ENCODE data around the gene BIVM.
"Not testable (repeated sequence)": the region's sequence is repeated elsewhere in the genome, so short reads cannot be mapped to it uniquely, and the experiment has no call there.

BIVM gene, protein sequence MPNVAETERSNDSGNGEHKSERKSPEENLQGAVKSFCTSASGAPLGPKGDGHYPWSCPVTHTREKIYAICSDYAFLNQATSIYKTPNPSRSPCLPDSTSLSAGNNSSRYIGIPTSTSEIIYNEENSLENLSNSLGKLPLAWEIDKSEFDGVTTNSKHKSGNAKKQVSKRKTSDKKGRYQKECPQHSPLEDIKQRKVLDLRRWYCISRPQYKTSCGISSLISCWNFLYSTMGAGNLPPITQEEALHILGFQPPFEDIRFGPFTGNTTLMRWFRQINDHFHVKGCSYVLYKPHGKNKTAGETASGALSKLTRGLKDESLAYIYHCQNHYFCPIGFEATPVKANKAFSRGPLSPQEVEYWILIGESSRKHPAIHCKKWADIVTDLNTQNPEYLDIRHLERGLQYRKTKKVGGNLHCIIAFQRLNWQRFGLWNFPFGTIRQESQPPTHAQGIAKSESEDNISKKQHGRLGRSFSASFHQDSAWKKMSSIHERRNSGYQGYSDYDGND

DNA sequence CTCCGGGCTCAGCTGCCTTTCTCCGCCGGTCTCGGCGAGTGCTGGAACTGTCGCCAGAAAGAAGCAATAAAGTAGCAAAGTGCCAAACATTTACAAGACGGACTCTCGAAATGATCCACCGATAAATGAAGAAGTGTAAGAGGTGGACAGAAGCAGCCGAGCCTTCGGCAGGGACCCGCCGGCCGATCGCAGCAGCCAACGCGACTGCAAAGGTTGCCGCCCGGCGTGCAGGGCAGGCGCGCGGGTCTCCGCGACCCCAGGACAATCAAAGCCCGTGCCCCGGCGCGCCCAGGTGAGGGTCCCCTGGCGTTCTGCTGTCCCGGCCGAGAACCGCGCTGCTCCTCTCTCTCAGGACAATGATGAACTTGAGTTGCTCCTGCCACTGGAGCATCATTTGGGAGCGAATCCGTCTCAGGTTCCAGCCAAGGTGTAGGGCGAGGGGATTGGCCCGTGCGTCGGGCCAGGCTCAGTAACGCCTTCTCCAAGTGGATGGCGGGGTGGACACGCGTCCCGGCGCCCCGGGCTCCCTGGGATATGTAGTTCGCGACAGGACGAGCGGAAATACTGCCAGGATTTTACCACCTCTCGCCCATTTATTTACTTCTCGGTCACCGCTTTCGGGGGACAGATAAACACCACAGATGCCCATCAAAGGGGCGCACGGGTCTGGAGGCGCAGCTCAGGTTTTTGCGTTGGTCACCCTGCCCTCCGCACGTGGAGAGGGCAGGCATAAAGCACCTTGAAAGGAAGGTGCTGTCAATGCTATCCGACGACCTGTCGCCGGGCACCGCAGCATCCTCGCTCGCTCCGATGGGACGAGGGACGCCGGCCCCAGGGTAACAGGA, at the start of gene BIVM, which contains the start of gene POGLUT2:
Gene BIVM, plus strand, starts transcription at position 539 of the 845 bp plus-strand sequence. CDS start 8,149 bp downstream, outside the sequence.
Gene POGLUT2, minus strand, starts transcription at position 396 of the 845 bp plus-strand sequence. Its CDS starts 306 bp downstream, at position 90.
- DNase-seq (ENCODE audit: low read depth in 3 of 3, low spot score in 1 of 3), result peak in 1 of 3 donors; percentile 51

DNA sequence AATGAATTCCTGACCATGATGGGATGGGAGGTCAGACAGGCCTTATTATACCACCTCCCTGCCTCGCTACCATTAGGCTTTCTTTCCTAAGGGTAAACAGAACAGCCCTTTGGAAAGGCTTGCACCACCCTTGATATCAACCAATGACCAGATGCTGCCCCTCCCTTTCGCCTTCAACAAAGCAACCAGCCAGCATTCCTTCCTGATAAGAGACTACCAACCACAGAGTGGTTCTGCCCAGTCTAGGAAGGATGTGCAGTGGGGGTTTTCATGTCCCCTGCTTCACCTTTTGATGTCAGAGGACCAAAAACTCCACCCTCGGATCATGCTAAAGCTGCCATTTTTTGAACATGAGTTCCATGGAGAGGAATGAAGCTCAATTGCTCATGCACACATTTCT, 47.0 kb upstream of the BIVM start:
- no peak for DNase-seq (ENCODE audit: low read depth in 3 of 3, low spot score in 1 of 3)

DNA sequence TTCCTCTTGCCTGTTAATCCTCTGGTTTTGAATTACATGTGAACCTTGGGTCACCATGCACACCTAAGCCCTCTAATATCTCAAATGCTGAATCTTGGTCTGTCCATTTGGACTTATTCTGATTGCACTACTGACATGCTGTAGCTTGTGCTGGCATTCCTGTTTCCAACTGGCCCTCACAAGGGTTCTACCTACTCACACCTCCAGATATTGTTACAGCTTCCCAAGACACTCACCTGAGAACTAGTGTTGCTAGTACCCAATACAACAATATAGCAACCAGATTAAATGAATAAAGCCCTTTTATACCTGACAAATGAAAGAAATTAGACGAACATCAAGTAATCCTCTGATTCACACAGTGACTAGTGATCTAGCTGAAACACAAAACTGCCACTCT, 41.9 kb upstream of the BIVM start:
- DNase-seq (ENCODE audit: low read depth in 3 of 3, low spot score in 1 of 3), result no peak

DNA sequence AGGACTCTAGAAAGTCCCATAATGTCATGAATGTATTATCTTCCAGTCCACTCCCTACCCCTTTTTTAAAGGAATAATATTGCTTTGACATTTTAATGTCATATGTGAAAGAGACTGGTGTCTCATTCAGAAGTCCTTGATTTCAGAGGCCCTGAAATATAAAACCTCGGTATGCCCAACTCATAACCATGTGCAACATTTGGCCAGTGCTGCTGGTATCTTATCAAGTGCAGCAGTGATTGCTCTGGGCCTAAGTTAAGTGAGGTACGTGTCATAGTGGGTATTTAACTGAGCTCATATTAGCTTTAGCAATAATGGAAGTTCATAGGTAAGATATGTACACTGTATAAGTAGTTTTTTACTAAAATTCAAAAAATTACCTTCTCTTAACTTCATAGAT, 40.1 kb upstream of the BIVM start:
- DNase-seq (ENCODE audit: low read depth in 3 of 3, low spot score in 1 of 3), result no peak

DNA sequence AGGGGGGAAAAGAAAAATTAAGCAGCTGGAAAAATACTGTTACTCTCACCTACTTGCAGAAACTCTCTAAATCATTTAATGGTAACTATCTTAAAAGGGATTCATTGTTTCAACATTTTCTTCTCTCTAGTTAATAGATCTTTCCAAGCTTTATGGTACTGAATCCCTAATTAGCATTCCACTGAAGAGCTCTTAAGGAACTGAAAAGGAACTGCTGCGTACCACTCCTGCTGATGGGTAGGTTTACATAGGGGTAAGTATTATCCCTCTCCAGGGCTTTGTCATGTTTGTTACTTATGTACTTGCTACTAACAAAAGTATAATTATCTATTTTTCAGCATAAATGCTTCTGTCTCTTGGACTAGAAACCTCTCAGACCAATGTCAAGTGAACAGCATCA, 37.8 kb upstream of the BIVM start:
- DNase-seq (ENCODE audit: low read depth in 3 of 3, low spot score in 1 of 3), result no peak

DNA sequence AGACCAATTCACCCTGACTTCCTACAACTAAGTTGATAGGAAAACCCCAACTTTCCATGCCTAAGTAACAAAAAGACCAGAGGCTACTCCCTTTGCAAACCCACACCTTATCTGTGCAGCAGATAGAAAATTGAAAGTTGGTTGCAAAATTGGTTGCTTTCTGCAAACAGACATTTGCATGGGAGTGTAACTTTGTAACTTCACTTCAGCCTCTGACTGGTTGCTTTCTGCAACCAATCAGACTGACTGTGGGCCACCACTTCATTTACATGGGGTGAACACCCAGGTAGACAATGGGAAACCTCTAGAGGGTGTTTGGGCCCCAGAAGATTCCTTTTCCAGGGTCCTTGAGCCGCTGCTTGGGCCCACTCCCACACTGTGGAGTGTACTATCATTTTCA, 35.2 kb upstream of the BIVM start:
- DNase-seq (ENCODE audit: low read depth in 3 of 3, low spot score in 1 of 3), result no peak

DNA sequence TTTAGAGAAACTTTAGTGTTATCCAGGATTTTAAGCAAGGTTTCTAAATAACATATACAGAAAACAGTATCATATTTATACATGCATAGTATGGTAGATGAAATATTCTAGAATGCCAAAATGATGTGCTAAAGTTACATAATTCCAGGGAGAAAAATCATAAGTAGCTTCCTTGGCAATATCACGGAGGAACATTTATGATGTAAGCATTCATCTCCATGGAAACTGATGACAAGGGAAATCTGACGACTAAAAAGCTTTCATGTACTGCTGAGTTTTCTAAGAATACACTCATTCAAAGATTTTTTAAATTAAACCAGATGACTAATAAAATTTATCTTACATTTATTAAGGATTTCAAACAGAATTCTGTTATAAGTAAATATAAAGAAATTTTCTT, 30.0 kb upstream of the BIVM start:
- DNase-seq (ENCODE audit: low read depth in 3 of 3, low spot score in 1 of 3), result no peak

DNA sequence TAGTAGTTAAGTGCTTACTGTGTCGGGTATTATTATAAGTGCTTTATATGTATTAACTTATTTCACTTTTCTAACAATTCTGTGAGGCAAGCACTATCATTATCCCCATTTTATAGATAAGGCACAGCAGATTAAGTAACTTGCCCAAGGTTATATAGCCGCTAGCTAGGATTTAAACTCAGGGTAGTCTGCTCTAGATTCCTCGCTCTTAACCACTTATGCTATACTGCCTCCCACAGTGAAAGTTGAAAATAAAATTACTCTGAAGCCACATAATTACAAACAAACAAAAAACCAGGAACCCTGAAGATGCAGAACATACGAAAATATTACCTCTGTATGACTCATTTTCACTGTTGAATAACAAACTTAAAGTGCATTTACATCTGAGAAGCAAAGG, 29.2 kb upstream of the BIVM start:
- no peak for DNase-seq (ENCODE audit: low read depth in 3 of 3, low spot score in 1 of 3)

DNA sequence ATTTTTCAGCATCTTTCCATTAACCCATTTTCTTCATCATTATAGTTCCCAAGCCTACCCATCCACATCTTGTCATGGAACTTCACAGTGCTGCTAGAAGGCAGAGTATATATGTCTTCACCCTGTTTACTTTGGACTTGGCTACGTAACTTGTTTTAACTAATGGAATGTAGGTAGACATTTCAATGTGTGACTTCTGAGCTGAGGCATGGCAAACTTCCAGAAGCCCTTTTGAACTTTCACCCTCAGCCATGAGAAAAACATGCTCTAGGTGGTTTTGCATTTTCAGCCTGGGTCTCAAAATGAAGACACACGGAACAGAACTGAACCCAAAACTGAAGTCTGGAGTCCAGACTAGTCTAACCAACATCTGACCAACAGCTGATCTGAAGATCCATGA, 28.5 kb upstream of the BIVM start:
- no peak for DNase-seq (ENCODE audit: low read depth in 3 of 3, low spot score in 1 of 3)

DNA sequence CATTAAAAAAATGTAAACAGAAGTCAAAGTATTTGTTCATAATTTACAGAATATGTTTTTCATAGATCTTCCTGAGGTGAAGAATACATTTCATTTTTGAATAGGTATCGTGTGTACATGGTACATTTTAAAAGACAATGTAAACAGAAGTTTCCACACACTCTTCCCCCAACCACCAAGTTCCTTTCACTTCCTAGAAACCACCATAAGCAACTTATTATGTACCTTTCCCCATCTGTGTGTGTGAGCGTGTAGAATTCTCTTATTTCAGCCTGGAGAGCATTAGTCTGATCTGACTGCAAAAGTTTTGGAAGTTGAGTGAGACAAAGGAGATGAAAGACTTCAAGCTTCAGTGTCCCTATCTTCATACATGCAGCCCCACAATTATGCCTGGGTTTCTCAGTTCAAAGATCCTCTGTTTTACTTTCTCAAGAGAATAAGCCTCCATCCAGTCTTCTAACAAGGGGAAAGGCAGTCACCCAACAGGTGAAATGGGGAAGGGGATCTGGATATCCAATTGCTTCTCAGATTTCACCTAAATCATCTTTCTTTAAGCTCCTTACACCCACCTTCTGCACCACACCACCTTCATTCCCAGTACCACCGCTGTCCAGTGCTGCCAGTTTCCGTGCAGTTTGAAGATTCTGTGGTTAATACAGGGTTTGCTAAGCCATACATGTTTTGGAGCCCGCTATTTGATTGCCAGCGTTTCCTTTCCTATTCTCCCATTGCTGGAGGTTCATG, 27.4 kb upstream of the BIVM start:
- DNase-seq (ENCODE audit: low read depth in 3 of 3, low spot score in 1 of 3), result no peak

DNA sequence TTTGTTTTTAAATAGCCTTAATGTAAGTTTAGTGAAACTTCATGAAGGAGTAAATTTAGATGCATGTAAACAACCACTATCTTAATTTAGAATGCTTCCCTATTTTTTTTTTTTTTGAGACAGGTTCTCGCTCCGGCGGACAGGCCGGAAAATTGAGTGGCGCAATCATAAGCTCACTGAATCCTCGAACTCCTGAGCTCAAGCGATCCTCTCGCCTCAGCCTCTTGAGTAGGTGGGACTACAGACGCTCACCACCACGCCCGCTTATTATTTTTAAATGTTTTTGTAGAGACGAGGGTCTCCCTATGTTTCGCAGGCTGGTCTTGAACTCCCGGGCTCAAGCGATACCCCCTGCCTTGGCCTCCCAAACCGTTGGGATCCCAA, 26.9 kb upstream of the BIVM start:
- no peak for DNase-seq (ENCODE audit: low read depth in 3 of 3, low spot score in 1 of 3)

DNA sequence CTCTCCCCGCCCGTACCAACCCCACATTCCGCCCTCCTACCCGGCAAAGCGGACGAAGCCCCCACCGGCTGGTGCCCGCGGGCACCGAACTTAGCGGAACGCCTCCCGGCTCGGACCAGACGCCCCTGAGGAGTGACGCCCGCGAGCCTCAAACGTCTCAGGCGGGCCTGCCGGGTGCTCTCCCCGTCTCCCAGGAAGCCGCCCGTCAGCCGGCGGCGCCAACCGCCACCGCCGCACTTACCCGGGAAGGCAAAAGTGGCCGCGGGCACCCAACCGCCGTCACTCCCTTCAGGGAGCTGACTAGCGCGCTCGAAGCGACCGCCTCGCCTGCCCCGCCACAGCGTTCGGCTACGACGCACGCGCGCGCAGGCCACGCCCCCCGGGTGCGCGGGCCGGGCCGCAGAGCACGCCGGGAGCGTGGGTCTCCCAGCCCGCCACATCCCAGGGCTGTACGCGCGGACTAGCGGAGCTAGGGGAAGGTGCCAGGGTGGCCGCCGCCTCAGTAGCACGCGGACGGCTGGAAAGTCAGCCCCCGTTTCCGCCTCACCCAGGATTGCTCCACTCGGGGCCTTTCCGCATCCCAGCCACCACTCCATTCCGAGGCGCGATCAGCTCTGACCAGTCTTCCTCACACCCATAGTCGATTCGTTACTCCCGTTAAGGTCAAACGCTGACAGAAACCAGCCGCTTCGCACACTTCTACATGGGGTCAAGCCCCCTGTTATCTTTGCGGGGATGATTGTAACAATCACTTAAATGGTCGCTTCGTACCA, 25.3 kb upstream of the BIVM start, which contains the start of gene TEX30:
Gene TEX30, minus strand, starts transcription at position 346 of the 773 bp plus-strand sequence. CDS start 3,760 bp downstream, outside the sequence.
- DNase-seq (ENCODE audit: low read depth in 3 of 3, low spot score in 1 of 3), result peak; percentile 57 to 82 (median 78)

DNA sequence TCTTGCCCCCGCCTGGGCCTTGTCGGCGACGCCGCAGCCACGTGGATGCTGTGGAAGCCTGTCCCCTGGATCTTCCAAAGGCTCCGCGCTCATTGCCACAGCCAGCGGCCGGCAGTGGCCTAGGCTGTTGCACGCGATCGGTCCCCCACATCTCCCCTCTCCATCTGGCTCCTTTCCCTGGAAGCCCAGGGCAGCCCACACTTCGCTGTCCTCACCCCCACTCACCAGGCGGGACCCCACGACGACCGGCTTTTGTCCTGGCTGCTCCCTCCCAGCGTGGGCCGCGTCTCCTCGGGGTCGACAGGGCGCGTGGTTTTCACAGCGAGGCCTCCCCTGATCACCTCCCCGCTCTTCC, 24.7 kb upstream of the BIVM start:
- DNase-seq (ENCODE audit: low read depth in 3 of 3, low spot score in 1 of 3), result no peak

DNA sequence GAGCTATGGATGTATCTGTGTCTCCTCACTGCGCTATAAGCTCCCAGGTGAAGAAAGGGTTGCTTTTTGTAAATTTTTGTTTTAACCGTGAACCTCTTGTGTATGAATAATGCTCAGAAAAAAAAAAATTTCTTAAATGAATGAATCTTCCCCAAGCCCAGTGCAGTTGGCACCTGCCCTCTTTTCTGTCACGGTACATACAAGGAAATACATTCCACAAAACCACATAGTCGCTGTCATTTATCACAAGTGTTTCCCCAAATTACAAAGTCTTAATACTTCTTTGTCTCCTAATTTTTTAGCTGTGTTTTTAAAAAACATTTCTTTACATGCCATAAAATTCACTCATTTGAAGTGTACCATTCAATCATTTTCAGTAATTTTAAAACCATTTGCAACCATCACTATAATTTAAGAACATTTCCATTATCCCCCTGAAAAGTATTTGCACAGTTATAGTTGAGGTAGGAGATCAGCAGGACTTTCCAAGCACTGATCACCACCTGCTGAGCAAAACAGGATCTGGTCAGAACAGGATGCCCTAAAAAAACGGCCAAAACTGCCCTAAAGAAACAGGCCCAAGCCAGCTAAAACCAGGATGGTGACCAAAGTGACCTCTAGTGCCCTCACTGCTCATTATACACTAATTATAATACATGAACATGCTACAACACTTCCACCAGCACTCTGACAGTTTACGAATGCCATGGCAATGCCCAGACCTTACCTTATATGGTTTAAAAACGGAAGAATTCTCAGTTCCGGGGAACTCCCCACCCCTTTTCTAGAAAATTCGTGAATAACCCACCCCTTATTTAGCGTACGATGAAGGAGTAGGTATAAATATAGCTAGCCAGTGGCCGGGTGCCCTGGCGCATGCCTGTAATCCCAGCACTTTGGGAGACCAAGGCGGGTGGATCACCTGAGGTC, 24.1 kb upstream of the BIVM start:
- no peak for DNase-seq (ENCODE audit: low read depth in 3 of 3, low spot score in 1 of 3)

DNA sequence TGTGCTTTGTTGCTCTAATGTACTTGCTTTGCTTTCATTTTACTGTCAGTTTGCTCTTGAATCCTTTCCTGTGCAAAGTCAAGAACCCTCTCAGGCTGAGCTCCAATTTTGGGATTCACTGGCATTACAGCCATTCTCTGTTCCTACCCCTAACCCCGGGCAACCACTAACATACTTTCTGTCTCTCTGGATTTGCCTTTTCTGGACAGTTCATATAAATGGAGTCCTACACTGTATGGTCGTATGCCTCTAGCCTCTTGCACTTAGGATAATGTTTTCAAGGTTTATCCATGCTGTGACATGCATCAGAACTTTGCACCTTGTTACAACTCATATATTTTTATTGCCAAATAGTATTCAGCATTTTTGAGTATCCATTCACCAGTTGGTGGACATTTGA, 22.6 kb upstream of the BIVM start:
- no peak for DNase-seq (ENCODE audit: low read depth in 3 of 3, low spot score in 1 of 3)

DNA sequence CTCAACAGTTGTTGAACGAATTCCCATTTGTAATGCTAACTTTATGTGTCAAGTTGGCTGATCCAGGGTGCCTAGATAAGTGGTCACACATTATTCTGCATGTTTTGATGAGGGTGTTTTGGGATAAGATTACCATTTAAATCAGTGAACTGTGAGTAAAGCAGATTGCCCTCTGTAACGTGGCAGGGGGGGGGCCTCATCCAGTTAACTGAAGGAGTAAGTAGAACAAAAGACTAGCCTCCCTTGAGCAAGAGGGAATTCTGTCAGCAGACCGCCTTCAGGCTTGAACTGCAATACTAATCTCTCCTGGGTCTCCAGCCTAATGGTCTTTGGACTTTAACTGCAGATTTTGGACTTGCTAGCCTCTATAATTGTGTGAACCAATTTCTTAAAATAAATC, 21.2 kb upstream of the BIVM start:
- no peak for DNase-seq (ENCODE audit: low read depth in 3 of 3, low spot score in 1 of 3)

DNA sequence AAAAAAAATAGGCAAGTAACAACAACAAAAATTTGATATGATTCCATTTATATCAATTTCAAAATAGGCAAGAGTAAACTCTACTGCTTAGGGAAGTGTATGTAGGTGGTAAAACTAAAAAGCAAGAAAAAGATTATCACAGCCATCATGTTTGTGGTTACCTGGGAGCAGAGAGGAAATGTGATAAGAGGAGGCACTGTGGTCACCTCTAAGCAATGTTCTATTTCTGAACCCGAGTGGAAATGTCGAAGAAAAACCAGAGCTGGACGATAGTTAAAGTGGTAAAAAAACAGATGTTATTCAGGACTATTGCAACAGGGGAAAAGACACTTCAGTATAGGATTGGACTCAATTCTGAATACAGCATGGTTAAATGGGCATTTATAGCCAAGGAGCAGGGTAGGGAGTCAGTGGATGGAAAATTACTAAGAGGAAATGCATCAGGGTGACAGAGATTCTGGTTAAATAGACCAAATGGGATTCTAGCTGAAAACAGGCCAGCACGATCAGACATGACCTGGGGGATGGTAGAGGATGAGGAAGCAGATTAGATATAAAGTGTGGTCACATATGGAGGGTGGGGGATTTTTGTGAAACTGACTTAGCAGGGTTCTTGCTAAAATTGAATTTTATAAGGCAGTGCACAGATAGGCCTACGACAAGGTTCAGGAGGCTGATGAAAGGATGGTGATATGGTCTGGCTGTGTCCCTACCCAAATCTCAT, 19.3 kb upstream of the BIVM start:
- no peak for DNase-seq (ENCODE audit: low read depth in 3 of 3, low spot score in 1 of 3)

DNA sequence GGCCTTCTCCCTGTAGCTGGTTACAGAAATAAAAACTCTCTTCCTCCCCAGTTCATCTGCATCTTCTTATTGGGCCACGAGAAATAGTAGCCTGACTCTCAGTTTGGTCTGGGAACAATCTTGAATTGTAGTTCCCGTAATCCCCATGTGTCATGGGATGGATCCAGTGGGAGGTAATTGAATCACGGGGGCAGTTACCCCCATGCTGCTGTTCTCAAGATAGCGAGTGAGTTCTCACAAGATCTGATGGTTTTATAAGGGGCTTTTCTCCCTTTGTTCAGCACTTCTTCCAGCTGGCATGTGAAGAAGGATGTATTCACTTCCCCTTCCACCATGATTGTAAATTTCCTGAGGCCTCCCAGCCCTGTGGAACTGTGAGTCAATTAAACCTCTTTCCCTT, 18.3 kb upstream of the BIVM start:
- not testable (repeated sequence) for DNase-seq (ENCODE audit: low read depth in 3 of 3, low spot score in 1 of 3)

DNA sequence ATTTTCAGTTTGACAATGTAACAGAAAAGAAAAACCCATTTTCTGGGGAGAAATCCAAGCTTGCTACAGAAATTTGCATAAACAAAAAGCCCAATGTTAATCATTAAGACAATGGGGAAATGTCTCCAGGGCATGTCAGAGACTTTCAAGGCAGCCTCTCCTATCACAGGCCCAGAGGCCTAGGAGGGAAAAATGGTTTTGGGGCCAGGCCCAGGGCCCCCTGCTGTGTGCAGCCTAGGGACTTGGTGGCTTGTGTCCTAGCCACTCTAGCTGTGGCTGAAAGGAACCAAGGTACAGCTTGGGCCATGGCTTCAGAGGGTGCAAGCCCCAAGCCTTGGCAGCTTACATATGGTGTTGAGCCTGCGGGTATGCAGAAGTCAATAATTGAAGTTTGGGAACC, 17.3 kb upstream of the BIVM start:
- DNase-seq (ENCODE audit: low read depth in 3 of 3, low spot score in 1 of 3), result no peak

All from stimulated activated CD4-positive, alpha-beta T cell treated with anti-CD3 and anti-CD28 coated beads, TNF-alpha, amount 100 ng/mL, for 1 hour (primary cell).